COLO668 (cell line): Measurements from ENCODE around the gene LDLRAD4.
A peak's percentile ranks its signal among the peaks of the same experiment; 100 is the strongest.
"Not testable (repeated sequence)": the region's sequence is repeated elsewhere in the genome, so short reads cannot be mapped to it uniquely, and the experiment has no call there.

Source experiments
- DNase-seq: peaks from one replicate; lab custom pipeline; 2025; ENCODE audit not compliant: unreplicated experiment; lab: John Stamatoyannopoulos, UW

The LDLRAD4 gene

DNA sequence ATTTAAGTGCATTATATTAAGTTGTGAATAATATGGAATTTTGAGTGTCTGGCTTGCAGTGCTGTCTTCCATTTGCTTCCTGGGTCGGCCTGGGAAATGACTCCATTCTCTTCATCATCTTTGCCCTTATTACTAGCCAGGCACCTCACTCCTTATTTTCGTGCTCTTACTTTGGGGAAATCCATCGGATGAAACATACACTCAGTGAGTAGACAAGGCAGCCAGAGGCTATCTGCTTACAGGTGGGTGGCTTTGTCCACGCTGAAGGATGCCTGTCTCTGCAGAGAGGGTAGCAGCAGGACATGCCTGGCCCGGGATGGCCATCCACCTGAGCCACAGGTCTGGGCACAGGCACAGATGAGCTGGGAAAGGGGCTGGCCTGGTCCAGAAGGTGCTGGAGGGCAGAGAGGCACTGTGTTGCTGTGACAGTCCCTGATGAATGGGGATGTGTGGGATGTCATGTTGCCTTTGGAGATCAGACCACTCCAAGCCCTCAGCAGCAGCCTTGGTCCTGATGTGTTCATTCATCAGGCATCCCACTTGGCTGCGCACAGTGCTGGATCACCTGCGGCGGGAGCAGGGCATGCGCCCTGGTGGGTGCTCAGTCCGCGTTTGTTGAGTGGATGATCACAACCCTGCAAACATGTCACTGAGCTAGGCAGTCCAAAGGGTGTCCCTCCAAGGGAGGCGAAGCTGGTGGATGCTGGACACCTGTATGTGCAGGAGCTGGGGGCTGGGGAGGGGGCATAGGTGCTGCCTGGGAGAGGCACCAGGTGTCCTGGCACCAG, 236.0 kb downstream of the LDLRAD4 start:
- DNase-seq = no peak

DNA sequence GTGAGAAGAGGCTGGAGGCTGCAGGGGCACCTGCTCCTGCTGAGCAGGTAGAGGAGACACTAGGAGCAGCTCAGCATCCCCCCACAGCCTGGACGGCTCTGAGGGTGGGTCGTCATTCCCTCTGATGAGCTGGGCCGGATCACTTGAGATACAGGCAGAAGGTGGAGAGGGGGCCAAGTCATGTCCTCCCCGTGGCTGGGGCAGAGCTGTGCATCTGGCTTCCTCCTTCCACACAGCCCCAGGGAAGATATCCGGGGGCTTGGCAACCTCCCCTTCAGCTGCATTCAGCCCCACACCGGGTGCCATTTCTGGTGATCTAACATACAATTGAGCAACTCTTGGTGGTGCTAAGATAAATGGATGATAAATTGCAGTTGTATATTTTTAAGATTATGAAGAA, 236.9 kb downstream of the LDLRAD4 start:
- DNase-seq = no peak

DNA sequence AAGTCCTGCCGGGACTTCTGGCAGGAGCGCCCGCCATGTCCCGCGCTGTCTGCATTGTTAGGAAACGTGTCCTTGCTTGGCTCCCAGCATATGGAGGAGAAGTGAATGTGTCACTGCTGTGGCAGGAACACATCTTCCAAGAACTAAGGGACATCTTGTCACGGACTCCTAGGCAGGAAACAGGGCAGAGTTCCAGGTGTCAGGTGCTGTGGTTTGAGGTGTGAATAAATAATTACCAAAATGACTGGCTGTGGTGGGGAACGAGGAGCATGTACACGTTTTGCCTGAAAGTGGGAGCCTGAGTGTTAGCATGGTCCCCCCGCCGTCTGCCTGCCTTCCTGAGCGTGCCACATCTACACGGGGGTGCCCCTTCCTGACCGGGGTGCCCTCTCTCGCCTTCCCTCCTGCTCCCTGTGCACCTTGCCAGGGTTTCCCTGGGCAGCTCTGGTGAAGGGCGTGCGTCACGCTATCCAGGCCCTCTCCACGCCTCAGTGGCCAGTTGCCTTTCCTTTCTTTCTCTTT, 237.5 kb downstream of the LDLRAD4 start:
- no peak for DNase-seq

DNA sequence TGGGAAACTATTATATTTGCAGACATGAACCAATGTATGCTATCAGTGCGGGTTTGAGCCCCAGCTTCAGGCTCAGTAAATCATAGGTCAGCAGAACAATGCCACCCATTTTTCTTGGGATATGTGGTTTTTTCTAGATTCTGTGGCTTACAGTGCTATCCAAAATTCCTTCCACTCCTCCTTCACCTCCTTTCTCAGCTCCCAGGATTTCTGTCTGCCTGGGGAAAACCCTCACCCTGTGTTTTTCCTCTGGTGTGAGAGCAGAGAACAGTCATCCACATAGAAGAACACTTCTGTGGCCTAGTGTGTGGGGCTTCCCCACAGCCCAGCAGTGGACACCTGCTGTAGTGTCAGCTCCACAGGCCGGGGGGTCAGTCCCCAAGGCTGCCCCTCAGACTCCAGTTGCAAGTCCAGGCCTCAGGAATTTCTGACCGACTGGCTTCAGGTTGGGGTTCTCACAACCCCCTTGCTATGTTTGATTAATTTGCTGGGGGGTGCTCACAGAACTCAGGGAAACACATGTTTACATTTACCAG, 238.2 kb downstream of the LDLRAD4 start:
- DNase-seq = no peak

DNA sequence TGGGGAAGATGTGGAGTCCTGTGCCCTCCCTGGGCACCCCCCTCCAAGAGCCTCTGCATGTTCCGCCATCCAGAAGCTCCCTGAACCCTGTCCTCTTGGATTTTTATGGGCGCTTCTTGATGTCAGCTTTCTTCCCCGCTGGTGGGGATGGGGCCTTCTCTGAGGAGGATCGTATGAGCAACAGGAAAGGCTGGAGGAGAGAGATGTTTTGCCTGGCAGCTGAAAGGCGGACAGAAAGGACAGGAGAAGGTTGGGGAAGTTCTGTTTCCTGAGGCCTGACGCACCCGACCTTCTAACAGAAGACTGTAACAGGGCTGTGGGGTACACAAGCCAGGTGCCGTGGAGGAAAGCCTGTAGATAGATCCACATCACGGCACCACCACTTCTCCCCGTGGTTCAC, 238.8 kb downstream of the LDLRAD4 start:
- no peak for DNase-seq

GRCh38 chr18:13460946-13461345, 242.4 kb downstream of the LDLRAD4 start:
- no peak for DNase-seq

DNA sequence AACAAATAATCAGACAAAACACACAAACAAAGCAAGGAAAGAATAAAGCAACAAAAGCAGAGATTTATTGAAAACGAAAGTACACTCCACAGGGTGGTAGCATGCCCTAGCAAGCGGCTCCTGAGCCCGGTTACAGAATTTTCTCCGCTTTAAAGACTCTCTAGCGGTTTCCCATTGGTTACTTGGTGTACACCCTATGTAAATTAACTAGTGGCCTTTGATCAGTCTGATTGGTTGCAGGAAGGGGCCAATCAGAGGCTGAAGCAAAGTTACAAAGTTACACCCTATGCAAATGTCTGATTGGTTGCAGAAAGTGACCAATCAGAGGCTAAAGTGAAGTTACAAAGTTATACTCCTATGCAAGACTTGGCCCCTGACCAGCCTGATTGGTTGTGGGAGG, 242.9 kb downstream of the LDLRAD4 start:
- no peak for DNase-seq

GRCh38 chr18:13461936-13462335, 243.4 kb downstream of the LDLRAD4 start:
- DNase-seq = no peak

DNA sequence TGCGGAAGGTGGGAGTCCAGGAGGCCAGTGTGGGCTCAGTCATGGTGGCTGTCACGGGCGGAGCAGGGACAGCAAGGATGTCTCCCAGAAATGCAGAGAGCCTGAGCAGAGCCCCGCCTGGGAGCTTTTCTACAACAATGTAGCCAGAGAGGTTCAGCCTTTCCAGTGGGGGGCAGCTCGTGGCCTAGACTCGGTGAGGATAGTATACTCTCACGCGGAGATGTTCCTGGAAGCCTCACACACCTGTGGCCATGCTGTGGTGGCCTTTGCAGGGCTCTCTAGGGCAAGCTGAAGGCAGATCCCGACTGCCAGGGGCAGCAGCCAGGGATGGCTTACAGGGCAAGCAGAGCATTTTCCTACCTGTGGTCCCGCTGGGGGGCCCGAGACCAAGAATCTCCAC, 244.1 kb downstream of the LDLRAD4 start:
- DNase-seq = no peak

DNA sequence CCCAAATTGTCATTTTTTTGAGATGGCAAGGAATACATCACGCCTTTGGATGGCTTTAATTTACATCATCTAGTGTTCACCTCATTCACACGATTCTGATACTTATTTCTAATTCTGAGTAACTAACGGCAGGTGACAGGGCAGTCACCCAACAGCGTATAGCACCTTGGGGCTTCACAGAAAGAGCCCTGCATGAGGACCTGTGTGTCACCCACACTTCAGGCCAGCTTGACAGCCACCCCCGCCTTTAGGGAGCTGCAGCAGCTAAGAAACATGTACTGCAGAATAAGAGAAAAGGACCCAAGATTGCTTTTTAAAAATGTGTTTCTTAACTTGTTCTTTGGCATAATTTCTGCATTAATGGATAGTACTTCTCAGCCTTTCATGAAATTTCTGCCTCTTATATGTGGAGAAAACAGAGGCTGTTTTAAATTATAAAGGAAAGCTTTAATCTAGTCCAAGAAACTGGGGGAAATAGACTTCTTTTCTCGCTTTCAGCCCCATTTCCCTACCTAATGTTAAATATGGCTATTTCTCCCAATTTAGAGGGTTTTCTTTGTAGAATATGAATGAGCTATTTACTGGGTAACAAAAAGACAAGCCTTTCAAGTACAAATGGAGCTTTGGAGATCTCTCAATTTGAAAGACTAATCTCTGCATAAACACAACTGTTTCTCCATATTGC, 245.1 kb downstream of the LDLRAD4 start:
- no peak for DNase-seq

DNA sequence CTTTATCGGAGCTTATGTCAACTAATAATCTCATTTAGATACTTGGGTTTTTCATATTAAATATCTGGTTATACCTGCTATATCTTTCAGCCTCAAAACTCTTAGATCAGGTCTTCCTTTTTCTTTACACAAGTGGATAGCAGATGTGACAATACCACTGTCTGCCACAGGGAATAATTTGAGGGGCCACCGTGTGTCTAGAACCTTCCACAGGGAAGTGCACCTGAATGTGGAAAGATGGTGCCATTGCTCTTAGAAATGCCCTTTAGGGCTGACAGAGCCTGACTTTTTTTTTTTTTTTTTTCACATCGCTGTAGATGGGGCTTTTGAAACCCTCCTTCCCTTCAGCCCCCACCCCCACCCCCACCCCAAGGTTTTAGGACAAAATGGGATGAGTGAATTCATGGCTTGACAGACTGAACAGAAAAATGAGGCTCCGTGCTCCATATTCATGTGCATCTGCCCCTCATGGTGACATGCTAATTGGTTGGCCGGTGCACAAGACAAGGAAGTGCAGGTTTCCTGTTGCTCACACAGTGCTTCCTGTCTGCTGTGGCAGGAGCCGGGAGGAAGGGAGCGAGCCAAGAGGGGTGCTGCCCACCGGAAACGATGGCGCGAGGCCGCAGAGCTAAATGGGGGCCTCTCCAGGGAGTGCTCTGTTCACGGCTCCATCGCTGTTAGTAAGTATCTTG, 246.0 kb downstream of the LDLRAD4 start:
- no peak for DNase-seq

DNA sequence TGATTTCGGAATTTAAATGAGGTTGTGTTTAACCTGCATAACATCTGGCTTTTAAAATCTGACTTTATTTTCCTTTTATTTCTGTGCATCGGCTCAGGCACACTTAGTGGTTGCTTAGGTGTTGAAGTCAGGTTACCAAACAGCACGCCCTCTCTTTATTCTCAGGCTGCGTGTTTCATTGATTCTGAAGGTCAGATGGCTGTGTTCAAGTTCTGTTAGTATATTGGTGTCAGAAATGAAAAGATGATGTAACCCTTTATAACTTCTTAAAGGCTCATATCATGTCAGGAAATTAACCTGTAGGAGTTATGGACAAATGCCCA, 246.5 kb downstream of the LDLRAD4 start:
- no peak for DNase-seq

DNA sequence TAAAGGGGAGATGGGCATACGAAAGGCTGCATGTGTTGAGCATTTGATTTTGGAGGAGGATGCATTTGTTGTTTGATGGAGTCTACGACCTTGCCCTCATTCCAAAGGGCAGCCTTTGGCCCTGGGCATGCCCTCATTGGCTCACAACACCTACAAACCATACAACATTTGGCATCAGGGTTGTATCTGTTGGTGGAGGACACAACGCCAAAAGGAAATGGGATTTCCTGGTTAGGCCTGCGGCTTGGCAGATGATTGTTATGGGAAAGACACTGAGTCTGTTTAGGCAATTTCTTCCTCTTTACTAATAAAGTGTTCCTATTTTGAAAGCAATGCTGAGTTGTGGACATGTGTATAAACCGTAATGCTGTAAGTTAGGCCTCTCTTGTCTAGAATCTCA, 246.9 kb downstream of the LDLRAD4 start:
- DNase-seq = no peak

- DNase-seq = no peak
These were observed 252.1 kb downstream of the LDLRAD4 start for GRCh38 chr18:13470516-13471197.

GRCh38 chr18:13471198-13471845, 252.8 kb downstream of the LDLRAD4 start:
- no peak for DNase-seq

DNA sequence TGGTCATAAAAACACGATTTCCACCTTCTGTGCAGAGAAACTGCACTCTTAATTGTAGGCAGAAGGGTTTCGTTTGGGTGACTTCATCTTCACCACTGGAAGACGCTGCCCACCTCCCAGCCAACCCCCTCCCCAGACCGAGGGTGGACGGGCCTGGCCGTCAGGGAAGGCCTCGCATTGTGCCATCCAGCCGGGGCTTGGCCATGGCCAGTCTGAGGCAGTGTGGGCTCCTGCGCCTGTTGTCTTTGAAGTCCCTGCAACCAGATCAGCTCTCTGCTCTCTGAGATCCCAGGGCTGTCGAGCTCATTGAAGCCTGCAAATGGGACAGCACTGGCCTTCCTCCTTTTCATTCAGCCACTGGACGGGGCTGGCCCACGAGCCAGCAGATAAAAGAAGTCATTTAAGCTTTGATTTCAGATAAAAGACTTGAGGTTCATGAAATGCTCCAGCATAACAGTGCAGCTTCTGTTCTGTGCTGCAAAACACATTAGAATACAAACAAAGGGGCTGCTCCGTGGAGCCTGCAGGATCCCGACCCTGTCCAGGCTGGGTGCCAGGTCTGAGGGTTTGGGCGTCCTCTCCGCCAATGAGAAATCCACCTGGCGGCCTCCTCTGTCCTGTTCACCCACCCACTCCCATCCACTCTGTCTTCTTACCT, 253.5 kb downstream of the LDLRAD4 start:
- DNase-seq = peak; percentile 45

- no peak for DNase-seq
These were observed 255.2 kb downstream of the LDLRAD4 start for GRCh38 chr18:13473751-13474150.

- DNase-seq = no peak
These were observed 255.8 kb downstream of the LDLRAD4 start for GRCh38 chr18:13474336-13474735.

DNA sequence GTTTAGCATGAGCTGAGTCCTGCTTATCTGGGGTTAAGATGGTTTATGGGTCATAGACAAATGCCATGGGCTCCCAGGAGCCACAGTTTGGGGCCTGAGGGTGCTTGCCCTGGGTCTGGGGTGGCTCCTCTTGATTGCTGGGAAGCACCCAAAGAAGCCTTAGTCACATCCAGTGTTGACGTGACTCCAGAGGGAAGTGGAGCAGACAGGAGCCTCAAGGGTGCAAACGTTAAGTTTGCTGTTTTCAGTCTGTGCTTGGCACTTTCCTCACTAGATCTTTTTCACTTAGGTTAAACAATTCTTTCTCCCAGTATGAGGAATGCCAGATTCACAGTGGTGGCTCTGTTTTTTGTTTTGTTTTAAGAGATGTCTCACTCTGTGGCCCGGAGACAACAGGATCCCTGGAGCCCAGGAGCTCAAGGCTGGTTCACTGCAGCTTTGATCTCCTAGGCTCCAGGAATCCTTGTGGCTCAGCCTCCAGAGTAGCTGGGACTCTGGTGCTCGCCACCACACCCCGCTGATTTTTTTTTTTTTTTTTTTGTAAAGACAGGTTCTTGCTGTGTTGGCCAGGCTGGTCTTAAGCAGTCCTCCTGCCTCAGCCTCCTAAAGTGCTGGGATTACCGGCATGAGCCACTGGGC, 256.5 kb downstream of the LDLRAD4 start:
- DNase-seq = no peak

GRCh38 chr18:13476312-13476711, 257.8 kb downstream of the LDLRAD4 start:
- DNase-seq = not testable (repeated sequence)
